ENCODE data around the gene FYCO1.
A peak's percentile ranks its signal among the peaks of the same experiment; 100 is the strongest.

The FYCO1 gene

GRCh38 chr3:45965253-45965652, 30.4 kb downstream of the FYCO1 start:
- DNase-seq (ENCODE audit: low read depth in 2 of 2) = no peak

GRCh38 chr3:45964139-45964538, 31.5 kb downstream of the FYCO1 start:
- DNase-seq (ENCODE audit: low read depth in 2 of 2) = peak; percentile 53 to 56

- no peak for DNase-seq (ENCODE audit: low read depth in 2 of 2)
These were observed 33.6 kb downstream of the FYCO1 start for GRCh38 chr3:45962033-45962432.

- DNase-seq (ENCODE audit: low read depth in 2 of 2) = no peak
These were observed 35.3 kb downstream of the FYCO1 start for GRCh38 chr3:45960289-45960688.

- no peak for DNase-seq (ENCODE audit: low read depth in 2 of 2)
These were observed 36.4 kb downstream of the FYCO1 start for GRCh38 chr3:45959201-45959600.

- no peak for DNase-seq (ENCODE audit: low read depth in 2 of 2)
These were observed 37.3 kb downstream of the FYCO1 start for GRCh38 chr3:45958321-45958791.

GRCh38 chr3:45957586-45957985, 38.0 kb downstream of the FYCO1 start:
- DNase-seq (ENCODE audit: low read depth in 2 of 2) = no peak

GRCh38 chr3:45955706-45956105, 39.9 kb downstream of the FYCO1 start:
- no peak for DNase-seq (ENCODE audit: low read depth in 2 of 2)

- DNase-seq (ENCODE audit: low read depth in 2 of 2) = no peak
These were observed 40.5 kb downstream of the FYCO1 start for GRCh38 chr3:45955017-45955647.

- no peak for DNase-seq (ENCODE audit: low read depth in 2 of 2)
These were observed 41.3 kb downstream of the FYCO1 start for GRCh38 chr3:45954306-45954705.

- DNase-seq (ENCODE audit: low read depth in 2 of 2) = no peak
These were observed 42.1 kb downstream of the FYCO1 start for GRCh38 chr3:45953536-45953935.

- no peak for DNase-seq (ENCODE audit: low read depth in 2 of 2)
These were observed 43.2 kb downstream of the FYCO1 start for GRCh38 chr3:45952456-45952855.

GRCh38 chr3:45951946-45952345, 43.7 kb downstream of the FYCO1 start:
- DNase-seq (ENCODE audit: low read depth in 2 of 2) = no peak

- peak; percentile 52 to 69 for DNase-seq (ENCODE audit: low read depth in 2 of 2)
These were observed 44.7 kb downstream of the FYCO1 start for GRCh38 chr3:45950686-45951600.

- DNase-seq (ENCODE audit: low read depth in 2 of 2) = no peak
These were observed 45.5 kb downstream of the FYCO1 start for GRCh38 chr3:45950131-45950530.

- no peak for DNase-seq (ENCODE audit: low read depth in 2 of 2)
These were observed 46.2 kb downstream of the FYCO1 start for GRCh38 chr3:45949432-45949831.

- no peak for DNase-seq (ENCODE audit: low read depth in 2 of 2)
These were observed 46.7 kb downstream of the FYCO1 start for GRCh38 chr3:45948881-45949280.

- DNase-seq (ENCODE audit: low read depth in 2 of 2) = no peak
These were observed 47.3 kb downstream of the FYCO1 start for GRCh38 chr3:45948311-45948781.

- no peak for DNase-seq (ENCODE audit: low read depth in 2 of 2)
These were observed 48.3 kb downstream of the FYCO1 start for GRCh38 chr3:45947361-45947760.

- DNase-seq (ENCODE audit: low read depth in 2 of 2) = no peak
These were observed 48.7 kb downstream of the FYCO1 start for GRCh38 chr3:45946875-45947274.

- no peak for DNase-seq (ENCODE audit: low read depth in 2 of 2)
These were observed 49.3 kb downstream of the FYCO1 start for GRCh38 chr3:45946307-45946706.

GRCh38 chr3:45944830-45945620, 50.6 kb downstream of the FYCO1 start:
- DNase-seq (ENCODE audit: low read depth in 2 of 2) = no peak
